AG10803 (cell line): ENCODE measurements around the gene MAEA.

Experiments
- DNase-seq: peaks from one replicate; pipeline ENCODE4 v3.0.0; 2010; ENCODE audit warnings: low read depth
- H3K4me3 ChIP-seq: 2 replicates; pipeline ENCODE4 v1.5.1; 2011; ENCODE audit warnings: mild to moderate bottlenecking, low read length, control low read depth
- CTCF ChIP-seq: conservative IDR thresholded peaks from 2 replicates; pipeline ENCODE4 v1.5.1; 2011; ENCODE audit warnings: mild to moderate bottlenecking, low read length, control low read depth, inconsistent platforms

MAEA gene

GRCh38 chr4:1340861-1341260 lies 51.2 kb downstream of the MAEA start:
- TF ChIP-seq CTCF, result no peak
- no peak overlapping the region for H3K4me3 ChIP-seq
- no peak for DNase-seq

GRCh38 chr4:1342003-1342402 lies 52.3 kb downstream of the MAEA start:
- no peak for DNase-seq
- H3K4me3 ChIP-seq, result no peak overlapping the region
- TF ChIP-seq CTCF, result no peak

DNA sequence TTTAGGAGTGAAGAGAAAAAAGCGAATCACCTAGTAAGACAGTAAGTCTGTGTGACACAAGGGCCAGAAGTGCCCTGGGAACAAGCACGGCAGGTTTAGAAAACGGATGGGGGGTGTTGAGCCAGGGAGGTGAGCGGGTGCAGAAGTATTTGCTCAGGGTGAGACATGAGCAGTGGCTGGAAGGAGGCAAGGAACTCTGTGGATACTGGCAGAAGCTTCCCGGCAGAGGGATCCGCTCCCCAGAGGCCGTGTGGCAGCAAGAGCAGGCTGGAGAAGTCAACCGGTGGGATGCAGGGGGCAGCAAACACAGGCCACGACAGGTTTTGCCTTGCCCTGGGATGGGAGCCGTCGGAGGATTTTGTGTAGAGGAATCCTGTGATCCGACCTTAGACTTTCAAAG lies 55.0 kb downstream of the MAEA start:
- TF ChIP-seq CTCF, result no peak
- H3K4me3 ChIP-seq, result no peak overlapping the region
- DNase-seq, result no peak

GRCh38 chr4:1345903-1346780 lies 56.5 kb downstream of the MAEA start:
- peak; percentile 46 for TF ChIP-seq CTCF
- peak overlapping the region; percentile 74 for H3K4me3 ChIP-seq
- DNase-seq, result peak; percentile 53

- peak within 1 kb of the TSS; percentile 74 for H3K4me3 ChIP-seq
- no peak for TF ChIP-seq CTCF
- DNase-seq, result peak; percentile 99
Observed at GRCh38 chr4:1346781-1347409, 57.2 kb downstream of the MAEA start, which contains the start of gene UVSSA. Gene UVSSA, plus strand, starts transcription at chr4:1347208. Its CDS starts 884 bp downstream, at chr4:1348092.

- peak overlapping the region; percentile 51 for H3K4me3 ChIP-seq
- no peak for TF ChIP-seq CTCF
- peak; percentile 86 for DNase-seq
Observed at GRCh38 chr4:1347410-1347864, 57.7 kb downstream of the MAEA start.
